ENCODE results near the gene XRCC6.
"Not testable (repeated sequence)": the region's sequence is repeated elsewhere in the genome, so short reads cannot be mapped to it uniquely, and the experiment has no call there.

Gene XRCC6

GRCh38 chr22:41636467-41636866 lies 15.4 kb downstream of the XRCC6 start:
- no peak for DNase-seq (ENCODE audit: low spot score)
- in situ Hi-C loops (cut with MboI; ENCODE audit: low pct_unique_long_range_greater_than_20kb, low sequenced_read_pairs, unreplicated experiment): no loop called here
- TF ChIP-seq CTCF (IDR thresholded peaks at IDR 0.05; ENCODE audit: extremely low read depth, insufficient read depth, missing control alignments): no peak

GRCh38 chr22:41637623-41638022 lies 16.5 kb downstream of the XRCC6 start:
- in situ Hi-C loops (cut with MboI; ENCODE audit: low pct_unique_long_range_greater_than_20kb, low sequenced_read_pairs, unreplicated experiment); DNase-seq (ENCODE audit: low spot score): not testable (repeated sequence)

GRCh38 chr22:41638124-41638523 lies 17.0 kb downstream of the XRCC6 start:
- no peak for DNase-seq (ENCODE audit: low spot score)
- TF ChIP-seq CTCF (IDR thresholded peaks at IDR 0.05; ENCODE audit: extremely low read depth, insufficient read depth, missing control alignments): no peak
- in situ Hi-C loops (cut with MboI; ENCODE audit: low pct_unique_long_range_greater_than_20kb, low sequenced_read_pairs, unreplicated experiment): no loop called here

GRCh38 chr22:41638748-41639147 lies 17.7 kb downstream of the XRCC6 start:
- in situ Hi-C loops (cut with MboI; ENCODE audit: low pct_unique_long_range_greater_than_20kb, low sequenced_read_pairs, unreplicated experiment): no loop called here
- DNase-seq (ENCODE audit: low spot score): no peak
- no peak for TF ChIP-seq CTCF (IDR thresholded peaks at IDR 0.05; ENCODE audit: extremely low read depth, insufficient read depth, missing control alignments)

GRCh38 chr22:41641854-41642253 lies 20.8 kb downstream of the XRCC6 start:
- in situ Hi-C loops (cut with MboI; ENCODE audit: low pct_unique_long_range_greater_than_20kb, low sequenced_read_pairs, unreplicated experiment): no loop called here
- TF ChIP-seq CTCF (IDR thresholded peaks at IDR 0.05; ENCODE audit: extremely low read depth, insufficient read depth, missing control alignments): no peak
- DNase-seq (ENCODE audit: low spot score): no peak

- no peak for TF ChIP-seq CTCF (IDR thresholded peaks at IDR 0.05; ENCODE audit: extremely low read depth, insufficient read depth, missing control alignments)
- DNase-seq (ENCODE audit: low spot score): no peak
- in situ Hi-C loops (cut with MboI; ENCODE audit: low pct_unique_long_range_greater_than_20kb, low sequenced_read_pairs, unreplicated experiment): no loop called here
Measured at GRCh38 chr22:41642331-41643110, 21.4 kb downstream of the XRCC6 start.

GRCh38 chr22:41647771-41648170 lies 26.7 kb downstream of the XRCC6 start:
- no peak for TF ChIP-seq CTCF (IDR thresholded peaks at IDR 0.05; ENCODE audit: extremely low read depth, insufficient read depth, missing control alignments)
- in situ Hi-C loops (cut with MboI; ENCODE audit: low pct_unique_long_range_greater_than_20kb, low sequenced_read_pairs, unreplicated experiment): no loop called here
- DNase-seq (ENCODE audit: low spot score): no peak

Measured in GM13977 (cell line).